Loucy (cell line): Measurements from ENCODE around the gene SYT7.

Source experiments
- EZH2phosphoT487 ChIP-seq: fragments of 200-600 bp; IDR thresholded peaks from 2 replicates; pipeline ENCODE4 v1.6.1; 2018; ENCODE audit warnings: antibody characterized with exemption, mild to moderate bottlenecking, moderate library complexity, borderline replicate concordance
- TF ChIP-seq, protein P1 (sequence below): fragments of 200-600 bp; sonication (generic); conservative IDR thresholded peaks from 2 replicates; pipeline ENCODE4 v1.5.1; 2014; ENCODE audit warnings: mild to moderate bottlenecking, antibody characterized with exemption, low read length

DNA sequence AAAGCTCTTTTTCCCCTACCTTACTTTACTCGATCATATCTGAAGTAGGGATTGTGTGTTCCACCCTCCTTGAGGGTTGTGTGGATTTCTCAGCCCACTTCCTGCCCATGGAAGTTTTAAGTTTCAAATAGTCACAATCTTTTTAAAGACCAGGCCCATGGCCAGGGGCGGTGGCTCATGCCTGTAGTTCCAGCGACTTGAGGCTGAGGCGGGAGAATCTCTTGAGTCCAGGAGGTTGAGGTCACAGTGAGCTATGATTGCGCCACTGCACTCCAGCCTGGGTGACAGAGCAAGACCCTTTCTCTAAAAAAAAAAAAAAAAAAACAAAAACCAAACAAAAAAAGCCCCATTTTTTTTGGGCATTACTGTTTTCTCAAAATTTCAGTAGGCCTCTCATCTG is 108.6 kb downstream of the SYT7 start:
- TF ChIP-seq, protein P1, sequence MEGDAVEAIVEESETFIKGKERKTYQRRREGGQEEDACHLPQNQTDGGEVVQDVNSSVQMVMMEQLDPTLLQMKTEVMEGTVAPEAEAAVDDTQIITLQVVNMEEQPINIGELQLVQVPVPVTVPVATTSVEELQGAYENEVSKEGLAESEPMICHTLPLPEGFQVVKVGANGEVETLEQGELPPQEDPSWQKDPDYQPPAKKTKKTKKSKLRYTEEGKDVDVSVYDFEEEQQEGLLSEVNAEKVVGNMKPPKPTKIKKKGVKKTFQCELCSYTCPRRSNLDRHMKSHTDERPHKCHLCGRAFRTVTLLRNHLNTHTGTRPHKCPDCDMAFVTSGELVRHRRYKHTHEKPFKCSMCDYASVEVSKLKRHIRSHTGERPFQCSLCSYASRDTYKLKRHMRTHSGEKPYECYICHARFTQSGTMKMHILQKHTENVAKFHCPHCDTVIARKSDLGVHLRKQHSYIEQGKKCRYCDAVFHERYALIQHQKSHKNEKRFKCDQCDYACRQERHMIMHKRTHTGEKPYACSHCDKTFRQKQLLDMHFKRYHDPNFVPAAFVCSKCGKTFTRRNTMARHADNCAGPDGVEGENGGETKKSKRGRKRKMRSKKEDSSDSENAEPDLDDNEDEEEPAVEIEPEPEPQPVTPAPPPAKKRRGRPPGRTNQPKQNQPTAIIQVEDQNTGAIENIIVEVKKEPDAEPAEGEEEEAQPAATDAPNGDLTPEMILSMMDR: no peak
- no peak for TF ChIP-seq EZH2phosphoT487
